HUES48 (cell line): ENCODE results near the gene PIAS1.

ENCODE experiments used
- H3K27ac ChIP-seq: one replicate; pipeline ENCODE4 v1.7.0; 2013; ENCODE audit warnings: low read depth, low read length, inconsistent platforms
- H3K27me3 ChIP-seq: 2 replicates; pipeline ENCODE4 v1.6.1; 2013; ENCODE audit warnings: mild to moderate bottlenecking, low read length; ENCODE audit not compliant: control insufficient read depth, insufficient read depth
- H3K36me3 ChIP-seq: 2 replicates; pipeline ENCODE4 v1.6.1; 2013; ENCODE audit warnings: low read length; ENCODE audit not compliant: control insufficient read depth, insufficient read depth
- H3K4me1 ChIP-seq: 2 replicates; pipeline ENCODE4 v1.6.1; 2013; ENCODE audit warnings: mild to moderate bottlenecking, low read length; ENCODE audit not compliant: control insufficient read depth, insufficient read depth
- H3K4me3 ChIP-seq: 2 replicates; pipeline ENCODE4 v1.5.1; 2013; ENCODE audit warnings: mild to moderate bottlenecking, low read depth, low read length
- H3K9ac ChIP-seq: 2 replicates; pipeline ENCODE4 v1.6.1; 2013; ENCODE audit warnings: mild to moderate bottlenecking, low read depth, low read length, moderate library complexity
- H3K9me3 ChIP-seq: 2 replicates; pipeline ENCODE4 v1.6.1; 2013; ENCODE audit warnings: low read length; ENCODE audit not compliant: control insufficient read depth, insufficient read depth

The PIAS1 gene

GRCh38 chr15:68022061-68022460 lies 32.1 kb upstream of the PIAS1 start:
- no peak overlapping the region for H3K9ac ChIP-seq
- no peaks in the 10 kb centered on the region for H3K36me3 ChIP-seq
- no peaks in the 10 kb centered on the region for H3K9me3 ChIP-seq
- H3K4me1 ChIP-seq = no peaks in the 10 kb centered on the region
- no peak overlapping the region for H3K27ac ChIP-seq
- no peak overlapping the region for H3K4me3 ChIP-seq
- H3K27me3 ChIP-seq = no peaks in the 10 kb centered on the region

GRCh38 chr15:68023307-68024101 lies 30.6 kb upstream of the PIAS1 start:
- no peak overlapping the region for H3K27ac ChIP-seq
- H3K9ac ChIP-seq = no peak overlapping the region
- no peaks in the 10 kb centered on the region for H3K9me3 ChIP-seq

GRCh38 chr15:68025835-68026424 lies 28.2 kb upstream of the PIAS1 start:
- Histone ChIP-seq H3K36me3 (no peaks in the 10 kb centered on the region), H3K27me3 (no peaks in the 10 kb centered on the region), H3K9me3 (no peaks in the 10 kb centered on the region), H3K27ac (no peak overlapping the region), H3K4me1 (no peaks in the 10 kb centered on the region), H3K4me3 (no peak overlapping the region), H3K9ac (no peak overlapping the region)

More at GRCh38 chr15:68023307-68024101, 30.6 kb upstream of the PIAS1 start:
- H3K27me3 ChIP-seq = no peaks in the 10 kb centered on the region
- H3K36me3 ChIP-seq = no peaks in the 10 kb centered on the region
- no peaks in the 10 kb centered on the region for H3K4me1 ChIP-seq
- no peak overlapping the region for H3K4me3 ChIP-seq

GRCh38 chr15:68027388-68027787 lies 26.7 kb upstream of the PIAS1 start:
- Histone ChIP-seq H3K36me3 (no peaks in the 10 kb centered on the region), H3K9me3 (no peaks in the 10 kb centered on the region), H3K27me3 (no peaks in the 10 kb centered on the region), H3K4me3 (no peak overlapping the region), H3K27ac (no peak overlapping the region), H3K9ac (no peak overlapping the region), H3K4me1 (no peaks in the 10 kb centered on the region)

GRCh38 chr15:68028137-68028887 lies 25.8 kb upstream of the PIAS1 start:
- H3K27me3 ChIP-seq = no peaks in the 10 kb centered on the region
- no peaks in the 10 kb centered on the region for H3K36me3 ChIP-seq
- no peak overlapping the region for H3K4me3 ChIP-seq
- H3K9ac ChIP-seq = no peak overlapping the region
- no peaks in the 10 kb centered on the region for H3K9me3 ChIP-seq
- no peaks in the 10 kb centered on the region for H3K4me1 ChIP-seq
- no peak overlapping the region for H3K27ac ChIP-seq

GRCh38 chr15:68028888-68029207 lies 25.3 kb upstream of the PIAS1 start:
- H3K9me3 ChIP-seq = no peaks in the 10 kb centered on the region
- H3K9ac ChIP-seq = no peak overlapping the region
- no peaks in the 10 kb centered on the region for H3K36me3 ChIP-seq
- H3K27ac ChIP-seq = no peak overlapping the region
- H3K27me3 ChIP-seq = no peaks in the 10 kb centered on the region
- H3K4me3 ChIP-seq = no peak overlapping the region
- H3K4me1 ChIP-seq = no peaks in the 10 kb centered on the region

- Histone ChIP-seq H3K4me3 (no peak overlapping the region), H3K27ac (no peak overlapping the region), H3K36me3 (no peaks in the 10 kb centered on the region), H3K4me1 (no peaks in the 10 kb centered on the region), H3K9me3 (no peaks in the 10 kb centered on the region), H3K9ac (no peak overlapping the region), H3K27me3 (no peaks in the 10 kb centered on the region)
These were observed 24.2 kb upstream of the PIAS1 start for GRCh38 chr15:68029959-68030358.

GRCh38 chr15:68031404-68031803 lies 22.7 kb upstream of the PIAS1 start:
- no peak overlapping the region for H3K9ac ChIP-seq
- no peaks in the 10 kb centered on the region for H3K27me3 ChIP-seq
- no peak overlapping the region for H3K4me3 ChIP-seq
- H3K9me3 ChIP-seq = no peaks in the 10 kb centered on the region
- no peaks in the 10 kb centered on the region for H3K36me3 ChIP-seq
- no peak overlapping the region for H3K27ac ChIP-seq
- H3K4me1 ChIP-seq = no peaks in the 10 kb centered on the region

- no peaks in the 10 kb centered on the region for H3K36me3 ChIP-seq
- H3K4me3 ChIP-seq = no peak overlapping the region
- H3K9me3 ChIP-seq = no peaks in the 10 kb centered on the region
- H3K4me1 ChIP-seq = no peaks in the 10 kb centered on the region
- no peak overlapping the region for H3K27ac ChIP-seq
- H3K27me3 ChIP-seq = no peaks in the 10 kb centered on the region
- H3K9ac ChIP-seq = no peak overlapping the region
These were observed 21.4 kb upstream of the PIAS1 start for GRCh38 chr15:68032672-68033071.

GRCh38 chr15:68034081-68034480 lies 20.0 kb upstream of the PIAS1 start:
- H3K27ac ChIP-seq = no peak overlapping the region

GRCh38 chr15:68034719-68035293 lies 19.3 kb upstream of the PIAS1 start:
- H3K27ac ChIP-seq = no peak overlapping the region

More at GRCh38 chr15:68034081-68034480, 20.0 kb upstream of the PIAS1 start:
- Histone ChIP-seq H3K4me1 (no peaks in the 10 kb centered on the region), H3K4me3 (no peak overlapping the region), H3K36me3 (no peaks in the 10 kb centered on the region), H3K9me3 (no peaks in the 10 kb centered on the region), H3K9ac (no peak overlapping the region), H3K27me3 (no peaks in the 10 kb centered on the region)

More at GRCh38 chr15:68034719-68035293, 19.3 kb upstream of the PIAS1 start:
- Histone ChIP-seq H3K9ac (no peak overlapping the region), H3K27me3 (no peaks in the 10 kb centered on the region), H3K4me3 (no peak overlapping the region), H3K9me3 (no peaks in the 10 kb centered on the region), H3K4me1 (no peaks in the 10 kb centered on the region), H3K36me3 (no peaks in the 10 kb centered on the region)
